T-helper 22 cell (primary cell): ENCODE results near the gene CD44.

ENCODE experiments used
- DNase-seq: peaks from one replicate; pipeline ENCODE4 v3.0.0-alpha.2; 2020; ENCODE audit warnings: low read depth

Gene CD44

GRCh38 chr11:35237860-35238715, 99.1 kb downstream of the CD44 start:
- no peak for DNase-seq

- DNase-seq: no peak
Observed at GRCh38 chr11:35238882-35239281, 99.9 kb downstream of the CD44 start.

- DNase-seq: no peak
Observed at GRCh38 chr11:35239471-35240075, 100.6 kb downstream of the CD44 start.

GRCh38 chr11:35241083-35241482, 102.1 kb downstream of the CD44 start:
- no peak for DNase-seq

- no peak for DNase-seq
Observed at GRCh38 chr11:35241531-35241930, 102.6 kb downstream of the CD44 start.

GRCh38 chr11:35242412-35243242, 103.7 kb downstream of the CD44 start:
- no peak for DNase-seq

- no peak for DNase-seq
Observed at GRCh38 chr11:35243774-35244173, 104.8 kb downstream of the CD44 start.

- DNase-seq: no peak
Observed at GRCh38 chr11:35245056-35245455, 106.1 kb downstream of the CD44 start.

- no peak for DNase-seq
Observed at GRCh38 chr11:35245786-35246185, 106.8 kb downstream of the CD44 start.

- DNase-seq: no peak
Observed at GRCh38 chr11:35246745-35247144, 107.8 kb downstream of the CD44 start.

GRCh38 chr11:35247428-35247827, 108.5 kb downstream of the CD44 start:
- DNase-seq: peak; percentile 70

- peak; percentile 23 for DNase-seq
Observed at GRCh38 chr11:35247863-35248262, 108.9 kb downstream of the CD44 start.

- no peak for DNase-seq
Observed at GRCh38 chr11:35248558-35249323, 109.8 kb downstream of the CD44 start.

GRCh38 chr11:35250192-35250591, 111.2 kb downstream of the CD44 start:
- no peak for DNase-seq

- no peak for DNase-seq
Observed at GRCh38 chr11:35250621-35251020, 111.7 kb downstream of the CD44 start.

GRCh38 chr11:35253237-35253636, 114.3 kb downstream of the CD44 start:
- DNase-seq: no peak

GRCh38 chr11:35255514-35255913, 116.5 kb downstream of the CD44 start:
- DNase-seq: no peak

GRCh38 chr11:35256296-35256695, 117.3 kb downstream of the CD44 start:
- no peak for DNase-seq

- DNase-seq: no peak
Observed at GRCh38 chr11:35257281-35257680, 118.3 kb downstream of the CD44 start.

GRCh38 chr11:35259529-35259928, 120.6 kb downstream of the CD44 start:
- no peak for DNase-seq

- DNase-seq: no peak
Observed at GRCh38 chr11:35260342-35260985, 121.5 kb downstream of the CD44 start.
